NB4 (cell line): ENCODE results near the gene RAPGEF4.

Experiments used
- CTCF ChIP-seq: IDR thresholded peaks from one replicate; pipeline ENCODE4 v1.5.1; 2012; ENCODE audit warnings: low read depth, low read length
- MAX ChIP-seq: IDR thresholded peaks from 2 replicates; pipeline ENCODE4 v1.6.1; 2011; ENCODE audit warnings: low read depth, low read length
- POLR2A ChIP-seq: IDR thresholded peaks from 2 replicates; pipeline ENCODE4 v1.6.1; 2011; ENCODE audit warnings: mild to moderate bottlenecking; ENCODE audit not compliant: insufficient read length; ENCODE audit errors: extremely low read depth

GRCh38 chr2:172887280-172887679 lies 151.6 kb downstream of the RAPGEF4 start:
- no peak for TF ChIP-seq POLR2A
- TF ChIP-seq CTCF: no peak
- no peak for TF ChIP-seq MAX
